Right hindlimb (tissue), 1 donor: ENCODE measurements around the gene TRABD.
"Not testable (repeated sequence)": the region's sequence is repeated elsewhere in the genome, so short reads cannot be mapped to it uniquely, and the experiment has no call there.

ENCODE experiments used
- DNase-seq: peaks from one replicate; pipeline ENCODE4 v3.0.0-alpha.2; 2018

The TRABD gene, protein sequence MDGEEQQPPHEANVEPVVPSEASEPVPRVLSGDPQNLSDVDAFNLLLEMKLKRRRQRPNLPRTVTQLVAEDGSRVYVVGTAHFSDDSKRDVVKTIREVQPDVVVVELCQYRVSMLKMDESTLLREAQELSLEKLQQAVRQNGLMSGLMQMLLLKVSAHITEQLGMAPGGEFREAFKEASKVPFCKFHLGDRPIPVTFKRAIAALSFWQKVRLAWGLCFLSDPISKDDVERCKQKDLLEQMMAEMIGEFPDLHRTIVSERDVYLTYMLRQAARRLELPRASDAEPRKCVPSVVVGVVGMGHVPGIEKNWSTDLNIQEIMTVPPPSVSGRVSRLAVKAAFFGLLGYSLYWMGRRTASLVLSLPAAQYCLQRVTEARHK

DNA sequence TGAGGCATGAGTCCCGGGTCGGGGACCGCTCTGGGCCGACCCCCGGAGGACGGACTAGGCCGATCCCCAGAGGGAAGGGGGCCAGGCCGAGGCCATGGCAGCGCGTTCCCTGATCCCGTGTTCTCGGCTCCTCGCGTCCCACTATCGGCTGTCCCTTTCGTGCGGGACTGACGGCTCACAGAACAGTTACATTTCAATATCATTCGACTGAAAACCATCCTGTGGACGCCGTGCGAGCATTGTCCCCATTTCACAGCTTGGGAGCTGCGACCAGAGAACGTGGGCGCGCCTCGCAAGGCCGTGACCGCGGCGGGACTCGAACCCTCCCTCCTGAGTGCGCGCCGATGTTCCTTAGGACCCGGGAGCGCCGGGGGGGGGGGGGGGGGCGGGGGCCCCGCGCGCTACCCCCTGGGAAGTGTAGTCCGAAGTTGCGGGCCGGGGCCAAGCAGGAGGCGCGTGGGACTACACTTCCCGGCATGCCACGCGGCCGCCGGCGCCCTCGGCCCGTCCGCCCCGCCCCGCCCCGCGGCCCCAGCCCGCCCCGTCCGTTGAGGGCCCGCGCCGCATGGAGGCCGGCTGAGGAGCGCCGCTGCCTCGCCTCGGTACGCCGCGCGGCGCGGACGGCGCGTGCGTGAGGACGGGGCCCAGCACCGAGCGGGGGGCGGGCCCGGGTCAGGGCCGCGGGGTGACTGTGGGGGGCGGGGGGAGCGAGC, at the start of gene TRABD:
Gene TRABD, plus strand, starts transcription at position 539 of the 713 bp plus-strand sequence. CDS start 7,148 bp downstream, outside the sequence.
- DNase-seq, result peak; percentile 95

DNA sequence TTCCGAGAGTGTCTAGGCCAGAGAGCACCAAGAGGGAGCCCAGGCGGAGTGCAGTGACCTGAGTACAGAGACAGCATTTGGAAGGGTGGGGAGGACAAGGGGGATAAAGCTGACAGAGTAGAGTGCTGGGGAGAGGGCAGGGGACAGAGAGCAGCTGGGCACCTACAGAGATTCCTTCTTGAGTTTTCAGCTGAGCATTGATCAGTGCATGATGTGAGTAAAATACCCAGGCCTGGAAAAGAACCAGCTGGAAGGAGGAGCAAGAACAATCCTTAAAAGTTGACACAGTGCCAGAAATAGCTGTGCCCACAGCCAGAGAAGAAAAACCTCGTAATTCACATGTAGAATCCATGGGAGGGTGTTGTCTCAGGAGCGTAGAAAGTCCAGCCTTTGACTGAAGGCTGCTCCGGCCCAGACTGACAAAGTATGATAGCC, 49.1 kb upstream of the TRABD start:
- DNase-seq, result no peak

DNA sequence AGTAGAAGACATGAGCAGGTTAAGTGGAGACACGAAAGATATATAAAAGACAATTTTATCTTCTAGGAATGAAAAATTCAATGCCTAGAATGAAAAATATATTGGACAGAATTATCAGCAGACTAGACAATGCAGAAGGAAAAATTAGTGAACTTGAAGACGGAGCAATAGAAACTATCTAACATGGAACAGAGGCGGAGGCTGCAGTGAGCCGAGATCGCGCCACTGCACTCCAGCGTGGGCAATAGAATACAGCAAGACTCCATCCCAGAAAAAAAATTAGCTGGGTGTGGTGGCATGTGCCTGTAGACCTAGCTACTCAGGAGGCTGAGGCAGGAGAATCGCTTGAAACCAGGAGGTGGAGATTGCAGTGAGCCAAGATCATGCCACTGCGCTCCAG, 48.4 kb upstream of the TRABD start:
- not testable (repeated sequence) for DNase-seq

GRCh38 chr22:50138041-50138440, 47.7 kb upstream of the TRABD start:
- DNase-seq, result no peak

DNA sequence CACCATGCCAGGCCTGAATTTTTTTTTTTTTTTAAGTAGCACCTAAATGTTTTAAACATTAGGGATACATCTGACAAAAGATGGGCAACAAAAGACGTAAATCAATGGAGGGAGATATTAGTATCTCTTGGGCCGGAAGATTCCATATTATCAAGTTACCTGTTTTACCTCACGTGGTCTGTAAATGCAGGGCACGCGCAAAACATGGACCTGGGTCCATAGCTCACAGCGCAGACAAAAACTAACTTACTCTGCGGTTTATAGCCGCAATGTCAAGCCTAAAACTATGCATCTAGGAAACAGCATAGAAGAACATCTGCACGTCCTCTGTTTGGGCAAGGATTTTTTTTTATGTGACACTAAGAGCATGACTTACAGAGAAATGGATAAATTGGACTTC, 46.7 kb upstream of the TRABD start:
- DNase-seq, result no peak

DNA sequence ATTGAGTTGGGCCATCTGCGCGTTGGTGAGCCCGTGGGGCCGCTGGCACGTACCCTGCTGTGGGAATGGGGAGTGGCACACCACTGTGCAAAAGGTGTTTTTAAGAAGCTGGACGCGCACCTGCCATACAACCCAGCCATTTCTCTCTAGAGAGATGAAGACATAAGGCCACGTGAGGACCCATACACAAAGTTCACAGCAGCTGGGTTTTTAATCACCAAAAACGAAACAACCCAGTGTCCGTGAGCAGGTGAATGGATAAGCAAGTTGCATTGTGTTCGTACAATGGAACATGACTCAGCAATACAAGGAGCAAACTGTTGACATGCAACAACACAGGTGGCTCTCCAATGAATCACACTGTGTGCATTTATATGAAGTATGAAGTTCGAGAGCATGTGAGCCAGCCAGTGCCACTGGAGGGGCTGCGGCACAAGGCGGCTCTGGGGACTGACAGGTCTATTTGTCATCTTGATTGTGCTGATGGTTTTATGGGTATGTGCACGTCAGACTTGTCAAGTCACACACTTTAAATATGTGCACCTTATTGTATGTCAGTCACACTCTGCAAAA, 45.8 kb upstream of the TRABD start:
- DNase-seq, result no peak

DNA sequence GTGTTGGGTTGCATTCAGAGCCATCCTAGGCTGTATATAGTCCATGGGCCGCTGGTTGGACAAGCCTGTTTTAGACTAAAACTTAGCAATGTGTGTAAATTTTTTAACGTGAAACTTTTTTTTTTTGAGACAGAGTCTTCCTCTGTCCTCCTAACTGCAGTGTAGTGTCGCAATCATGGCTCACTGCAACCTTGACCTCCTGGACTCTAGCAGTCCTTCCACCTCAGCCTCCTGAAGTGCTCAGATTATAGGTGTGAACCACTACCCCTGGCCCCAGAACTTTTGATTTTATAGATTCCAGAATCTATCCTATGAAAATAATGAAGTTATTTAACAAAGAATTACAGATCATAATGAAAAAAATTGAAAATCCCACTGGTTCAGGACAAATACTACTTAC, 45.1 kb upstream of the TRABD start:
- DNase-seq, result no peak

DNA sequence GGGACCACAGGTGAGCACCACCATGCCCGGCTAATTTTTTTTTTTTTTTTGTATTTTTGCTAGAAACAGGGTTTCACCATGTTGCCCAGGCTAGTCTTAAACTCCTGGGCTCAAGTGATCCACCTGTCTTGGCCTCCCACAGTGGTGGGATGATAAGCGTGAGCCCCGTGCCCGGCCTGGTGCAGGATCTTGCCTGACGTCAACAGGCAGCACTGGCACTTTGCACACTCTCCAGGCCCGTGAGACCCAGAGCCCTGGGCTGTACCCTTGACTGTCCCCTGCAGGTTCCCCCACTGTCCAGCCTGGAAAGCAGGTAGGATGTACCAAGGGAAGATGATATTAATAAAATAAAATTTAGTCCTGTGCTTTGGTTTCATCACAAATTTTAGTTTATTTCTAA, 44.3 kb upstream of the TRABD start:
- no peak for DNase-seq

- DNase-seq, result no peak
Observed at GRCh38 chr22:50141891-50142363, 43.8 kb upstream of the TRABD start.

DNA sequence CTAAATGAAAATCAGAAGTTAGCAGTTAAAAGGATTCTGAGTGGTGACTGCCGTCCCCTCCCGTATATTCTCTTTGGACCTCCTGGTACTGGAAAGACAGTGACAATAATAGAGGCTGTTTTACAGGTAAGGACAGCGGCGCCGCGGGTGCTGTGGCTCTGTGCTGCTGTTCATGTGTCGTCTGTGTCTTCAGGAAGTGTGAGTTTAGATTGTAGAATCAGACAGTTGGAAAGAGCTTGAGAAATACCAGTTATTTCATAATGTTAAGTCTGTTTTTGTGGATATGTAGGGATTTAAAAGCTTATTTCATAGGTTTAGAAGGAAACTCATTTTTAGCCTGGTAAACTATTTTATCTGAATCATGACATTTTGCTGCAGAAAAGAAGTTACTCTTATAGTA, 42.6 kb upstream of the TRABD start:
- no peak for DNase-seq

DNA sequence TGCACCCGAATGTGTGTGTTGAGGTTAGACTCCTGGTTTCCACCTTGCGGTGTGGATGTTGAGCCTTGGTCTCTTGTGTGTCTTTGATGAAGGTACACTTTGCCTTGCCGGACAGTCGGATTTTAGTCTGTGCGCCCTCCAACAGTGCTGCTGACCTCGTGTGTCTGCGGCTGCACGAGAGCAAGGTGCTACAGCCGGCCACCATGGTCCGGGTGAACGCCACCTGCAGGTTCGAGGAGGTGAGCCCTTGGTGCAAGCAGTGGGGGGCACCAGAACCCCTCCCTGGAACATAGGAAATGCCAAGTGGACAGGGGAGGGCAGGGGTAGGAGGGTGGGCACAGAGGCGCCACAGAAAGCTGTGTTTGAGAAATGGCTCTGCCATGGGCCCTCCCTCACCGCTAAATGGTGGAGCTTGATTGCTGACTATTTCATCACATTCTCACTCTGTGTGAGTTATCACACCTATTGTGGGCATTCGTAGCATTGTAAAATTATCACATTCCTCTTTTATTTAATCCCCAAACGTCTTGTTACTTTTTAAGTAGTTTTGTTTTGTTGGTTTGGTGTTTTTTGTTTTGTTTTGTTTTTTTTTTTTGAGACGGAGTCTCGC, 41.6 kb upstream of the TRABD start:
- DNase-seq, result no peak

DNA sequence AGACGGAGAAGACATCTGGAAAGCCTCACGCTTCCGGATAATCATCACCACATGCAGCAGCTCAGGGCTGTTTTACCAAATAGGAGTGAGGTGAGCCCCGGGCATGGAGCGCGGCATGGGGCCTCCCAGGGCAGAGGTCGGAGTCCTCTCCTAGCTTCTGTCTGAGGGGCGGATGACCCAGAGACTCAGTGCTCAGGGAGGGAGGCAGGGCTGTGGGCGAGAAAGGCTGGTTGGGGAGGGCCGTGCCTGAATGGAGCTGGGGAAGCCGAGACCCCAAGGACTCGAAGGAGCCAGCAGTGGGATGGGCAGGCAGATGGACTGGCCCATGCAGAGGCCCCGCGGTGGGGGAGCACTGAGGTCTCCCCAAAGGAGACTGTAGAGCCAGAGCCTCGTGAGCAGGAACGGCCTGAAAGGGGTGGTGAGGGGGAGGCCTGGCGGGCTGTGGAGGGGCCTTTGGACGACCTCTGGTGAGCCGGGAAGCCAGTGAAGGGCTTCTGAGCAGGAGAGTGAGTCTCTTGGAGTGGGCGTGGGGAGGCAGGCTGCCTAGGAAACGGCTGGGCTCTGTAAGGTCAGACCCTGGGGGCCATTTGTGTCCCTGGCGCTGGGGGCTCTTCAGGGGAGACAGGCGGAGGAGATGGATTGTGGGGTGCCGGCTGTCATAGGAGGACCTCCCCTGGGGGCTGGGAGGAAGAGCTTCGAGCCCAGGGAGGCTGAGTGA, 39.8 kb upstream of the TRABD start:
- peak; percentile 68 for DNase-seq

- DNase-seq, result peak; percentile 82
Observed at GRCh38 chr22:50146439-50147238, 39.1 kb upstream of the TRABD start.

DNA sequence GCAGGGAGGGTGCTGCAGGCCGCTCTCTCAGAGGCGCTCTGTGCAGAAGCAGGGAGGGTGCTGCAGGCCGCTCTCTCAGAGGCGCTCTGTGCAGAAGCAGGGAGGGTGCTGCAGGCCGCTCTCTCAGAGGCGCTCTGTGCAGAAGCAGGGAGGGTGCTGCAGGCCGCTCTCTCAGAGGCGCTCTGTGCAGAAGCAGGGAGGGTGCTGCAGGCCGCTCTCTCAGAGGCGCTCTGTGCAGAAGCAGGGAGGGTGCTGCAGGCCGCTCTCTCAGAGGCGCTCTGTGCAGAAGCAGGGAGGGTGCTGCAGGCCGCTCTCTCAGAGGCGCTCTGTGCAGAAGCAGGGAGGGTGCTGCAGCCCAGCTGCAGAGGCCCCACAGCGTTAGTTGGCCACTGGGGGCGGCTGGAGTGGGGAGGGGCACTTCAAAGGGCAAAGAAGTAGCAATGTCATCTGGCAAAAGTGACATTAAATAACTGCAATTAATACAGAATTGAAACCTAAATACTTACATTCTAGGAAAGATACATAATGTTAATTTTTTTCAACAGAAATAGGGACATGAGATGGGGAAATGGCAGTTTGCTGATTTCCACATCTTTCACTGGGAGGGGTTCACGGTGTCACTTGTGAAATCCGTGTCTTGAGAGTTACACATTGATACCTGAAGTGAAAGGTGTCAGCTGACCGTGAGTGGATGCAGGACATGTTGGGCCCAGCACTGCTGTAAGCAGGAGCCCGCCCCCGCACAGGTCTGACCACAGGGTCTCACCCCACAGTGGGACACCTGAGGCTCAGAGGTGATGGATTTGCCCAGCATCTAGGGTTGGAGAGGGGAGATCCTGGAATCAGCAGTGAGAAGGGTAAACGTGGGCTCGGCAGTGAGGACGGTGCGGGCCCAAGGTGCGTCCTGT, 38.2 kb upstream of the TRABD start:
- DNase-seq, result not testable (repeated sequence)

GRCh38 chr22:50148166-50148500, 37.6 kb upstream of the TRABD start:
- no peak for DNase-seq

- no peak for DNase-seq
Observed at GRCh38 chr22:50148991-50149721, 36.6 kb upstream of the TRABD start.

GRCh38 chr22:50150161-50151129, 35.3 kb upstream of the TRABD start:
- DNase-seq, result no peak
